ENCODE measurements around the gene PDE11A.
"Not testable (repeated sequence)": the region's sequence is repeated elsewhere in the genome, so short reads cannot be mapped to it uniquely, and the experiment has no call there.

The PDE11A gene

GRCh38 chr2:178072383-178073301 is at the start of gene PDE11A:
PDE11A (minus strand) TSS chr2:178072777; CDS start chr2:178072437, 340 bp downstream.
- no peak for DNase-seq (ENCODE audit: low spot score)

GRCh38 chr2:178119179-178119922 is 46.8 kb upstream of the PDE11A start:
- no peak for DNase-seq (ENCODE audit: low spot score)

- DNase-seq (ENCODE audit: low spot score), result no peak
These were observed 45.1 kb upstream of the PDE11A start for GRCh38 chr2:178117725-178118124.

- DNase-seq (ENCODE audit: low spot score), result no peak
These were observed 42.7 kb upstream of the PDE11A start for GRCh38 chr2:178115271-178115670.

GRCh38 chr2:178114462-178114861 is 41.9 kb upstream of the PDE11A start:
- DNase-seq (ENCODE audit: low spot score), result no peak

GRCh38 chr2:178112202-178113152 is 39.9 kb upstream of the PDE11A start, which contains the start of gene RBM45:
RBM45 (plus strand) TSS chr2:178112437; CDS start chr2:178112547, 110 bp downstream.
- peak; percentile 92 for DNase-seq (ENCODE audit: low spot score)

- peak; percentile 6 for DNase-seq (ENCODE audit: low spot score)
These were observed 39.2 kb upstream of the PDE11A start for GRCh38 chr2:178111743-178112142.

GRCh38 chr2:178110681-178111080 is 38.1 kb upstream of the PDE11A start:
- no peak for DNase-seq (ENCODE audit: low spot score)

GRCh38 chr2:178109813-178110212 is 37.2 kb upstream of the PDE11A start:
- DNase-seq (ENCODE audit: low spot score), result peak; percentile 74

- no peak for DNase-seq (ENCODE audit: low spot score)
These were observed 35.6 kb upstream of the PDE11A start for GRCh38 chr2:178108176-178108575.

- DNase-seq (ENCODE audit: low spot score), result no peak
These were observed 33.5 kb upstream of the PDE11A start for GRCh38 chr2:178106053-178106452.

GRCh38 chr2:178105566-178105965 is 33.0 kb upstream of the PDE11A start:
- no peak for DNase-seq (ENCODE audit: low spot score)

- DNase-seq (ENCODE audit: low spot score), result no peak
These were observed 28.9 kb upstream of the PDE11A start for GRCh38 chr2:178101321-178102079.

GRCh38 chr2:178093471-178093870 is 20.9 kb upstream of the PDE11A start:
- DNase-seq (ENCODE audit: low spot score), result no peak

GRCh38 chr2:178088774-178089270 is 16.2 kb upstream of the PDE11A start:
- DNase-seq (ENCODE audit: low spot score), result no peak

- DNase-seq (ENCODE audit: low spot score), result no peak
These were observed 11.7 kb upstream of the PDE11A start for GRCh38 chr2:178084273-178084672.

- no peak for DNase-seq (ENCODE audit: low spot score)
These were observed 9.9 kb upstream of the PDE11A start for GRCh38 chr2:178082408-178083045.

- not testable (repeated sequence) for DNase-seq (ENCODE audit: low spot score)
These were observed 6.7 kb upstream of the PDE11A start for GRCh38 chr2:178079279-178079678.

GRCh38 chr2:178076130-178076529 is 3.6 kb upstream of the PDE11A start:
- no peak for DNase-seq (ENCODE audit: low spot score)

GRCh38 chr2:178075006-178075326 is 2.4 kb upstream of the PDE11A start:
- DNase-seq (ENCODE audit: low spot score), result no peak

All from NAMALWA (cell line).